GM13976 (cell line): ENCODE data around the gene ITGA2.

Experiments used
- DNase-seq: peaks from one replicate; pipeline ENCODE4 v3.0.0; 2012; ENCODE audit warnings: low spot score
- in situ Hi-C: fragments of 300-500 bp; cut with MboI; formaldehyde crosslinking; loops from one replicate; pipeline ENCODE4 v1.12.0; 2022; ENCODE audit warnings: low sequenced_read_pairs, mixed read lengths, inconsistent platforms; ENCODE audit not compliant: unreplicated experiment
- TF ChIP-seq, protein P1 (sequence below): IDR thresholded peaks from 2 replicates; pipeline ENCODE4 v1.5.1; 2012; ENCODE audit warnings: borderline replicate concordance, mild to moderate bottlenecking; ENCODE audit not compliant: insufficient read depth; ENCODE audit errors: extremely low read depth, missing control alignments, control extremely low read depth

The ITGA2 gene

DNA sequence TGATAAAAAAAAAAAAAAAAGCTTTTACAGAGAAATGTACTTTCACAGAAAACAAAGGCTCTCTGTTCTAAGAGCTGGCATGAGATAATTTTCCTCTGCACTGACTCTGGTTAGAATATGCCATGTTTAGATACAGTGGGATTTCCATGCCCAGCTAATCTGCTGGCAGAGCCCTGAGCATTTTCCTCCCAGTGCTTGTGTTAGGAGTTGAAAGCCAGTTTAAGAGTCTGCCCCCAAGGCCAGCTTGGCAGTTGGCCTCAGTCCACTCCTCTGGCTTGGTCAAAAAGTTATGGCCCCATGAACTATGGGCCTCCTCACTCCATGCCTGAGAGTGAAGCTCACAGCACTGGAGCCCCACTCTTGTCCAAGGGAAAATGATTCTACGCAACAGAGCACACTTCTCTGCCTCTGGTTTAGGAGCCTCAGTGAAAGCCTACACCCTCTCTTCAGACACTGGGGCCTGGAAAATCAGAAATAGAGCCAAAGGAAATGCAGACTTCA, 98.5 kb downstream of the ITGA2 start:
- in situ Hi-C loops: no loop called here
- TF ChIP-seq, protein P1, sequence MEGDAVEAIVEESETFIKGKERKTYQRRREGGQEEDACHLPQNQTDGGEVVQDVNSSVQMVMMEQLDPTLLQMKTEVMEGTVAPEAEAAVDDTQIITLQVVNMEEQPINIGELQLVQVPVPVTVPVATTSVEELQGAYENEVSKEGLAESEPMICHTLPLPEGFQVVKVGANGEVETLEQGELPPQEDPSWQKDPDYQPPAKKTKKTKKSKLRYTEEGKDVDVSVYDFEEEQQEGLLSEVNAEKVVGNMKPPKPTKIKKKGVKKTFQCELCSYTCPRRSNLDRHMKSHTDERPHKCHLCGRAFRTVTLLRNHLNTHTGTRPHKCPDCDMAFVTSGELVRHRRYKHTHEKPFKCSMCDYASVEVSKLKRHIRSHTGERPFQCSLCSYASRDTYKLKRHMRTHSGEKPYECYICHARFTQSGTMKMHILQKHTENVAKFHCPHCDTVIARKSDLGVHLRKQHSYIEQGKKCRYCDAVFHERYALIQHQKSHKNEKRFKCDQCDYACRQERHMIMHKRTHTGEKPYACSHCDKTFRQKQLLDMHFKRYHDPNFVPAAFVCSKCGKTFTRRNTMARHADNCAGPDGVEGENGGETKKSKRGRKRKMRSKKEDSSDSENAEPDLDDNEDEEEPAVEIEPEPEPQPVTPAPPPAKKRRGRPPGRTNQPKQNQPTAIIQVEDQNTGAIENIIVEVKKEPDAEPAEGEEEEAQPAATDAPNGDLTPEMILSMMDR: no peak

DNA sequence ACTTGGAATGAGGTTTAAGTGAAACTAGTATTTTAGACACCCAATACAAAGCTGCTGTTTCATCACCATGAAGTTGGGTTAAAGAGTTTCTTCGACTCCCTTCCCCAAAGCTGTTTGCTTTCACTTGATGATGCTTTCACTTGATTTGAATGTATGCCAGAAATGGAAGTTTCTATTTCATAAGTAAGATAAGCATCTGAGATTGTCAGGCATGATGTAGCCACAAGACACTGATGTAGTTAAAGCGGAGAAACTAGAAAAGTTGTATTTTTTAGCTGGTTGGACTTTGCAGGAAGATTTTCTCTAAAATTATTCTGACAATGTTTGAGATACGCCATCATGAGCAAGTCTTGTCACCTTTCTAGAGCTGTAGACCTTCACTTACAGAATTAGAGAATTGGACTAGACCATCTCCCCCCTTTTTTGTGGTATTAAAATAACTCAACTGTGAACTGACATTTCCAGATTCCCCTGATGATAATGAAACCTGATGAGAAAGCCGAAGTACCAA, 100.4 kb downstream of the ITGA2 start:
- TF ChIP-seq, protein P1: no peak
- in situ Hi-C loops: no loop called here
- DNase-seq: no peak

More for the DNA sequence above, 98.5 kb downstream of the ITGA2 start:
- DNase-seq: no peak

DNA sequence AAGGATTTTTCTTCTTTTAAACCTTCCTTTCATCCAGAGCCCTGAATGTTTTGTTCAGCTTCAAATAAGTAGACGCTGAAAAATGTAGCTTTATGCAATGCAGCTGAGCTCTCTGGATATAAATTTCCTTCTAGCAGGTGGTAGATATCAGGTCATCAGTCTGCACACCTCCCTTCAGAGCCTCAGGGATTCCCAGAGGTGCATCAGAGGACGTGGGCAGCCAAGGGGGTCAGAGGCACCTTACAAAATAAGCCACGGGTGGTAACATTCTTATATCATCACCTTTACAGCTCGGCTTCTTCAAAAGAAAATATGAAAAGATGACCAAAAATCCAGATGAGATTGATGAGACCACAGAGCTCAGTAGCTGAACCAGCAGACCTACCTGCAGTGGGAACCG, 101.1 kb downstream of the ITGA2 start:
- in situ Hi-C loops: no loop called here
- DNase-seq: no peak
- TF ChIP-seq, protein P1: no peak

DNA sequence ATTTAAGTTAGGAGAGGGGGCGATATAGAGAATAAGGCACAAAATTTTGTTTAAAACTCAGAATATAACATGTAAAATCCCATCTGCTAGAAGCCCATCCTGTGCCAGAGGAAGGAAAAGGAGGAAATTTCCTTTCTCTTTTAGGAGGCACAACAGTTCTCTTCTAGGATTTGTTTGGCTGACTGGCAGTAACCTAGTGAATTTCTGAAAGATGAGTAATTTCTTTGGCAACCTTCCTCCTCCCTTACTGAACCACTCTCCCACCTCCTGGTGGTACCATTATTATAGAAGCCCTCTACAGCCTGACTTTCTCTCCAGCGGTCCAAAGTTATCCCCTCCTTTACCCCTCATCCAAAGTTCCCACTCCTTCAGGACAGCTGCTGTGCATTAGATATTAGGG, 102.1 kb downstream of the ITGA2 start:
- TF ChIP-seq, protein P1: no peak
- no peak for DNase-seq
- in situ Hi-C loops: no loop called here

DNA sequence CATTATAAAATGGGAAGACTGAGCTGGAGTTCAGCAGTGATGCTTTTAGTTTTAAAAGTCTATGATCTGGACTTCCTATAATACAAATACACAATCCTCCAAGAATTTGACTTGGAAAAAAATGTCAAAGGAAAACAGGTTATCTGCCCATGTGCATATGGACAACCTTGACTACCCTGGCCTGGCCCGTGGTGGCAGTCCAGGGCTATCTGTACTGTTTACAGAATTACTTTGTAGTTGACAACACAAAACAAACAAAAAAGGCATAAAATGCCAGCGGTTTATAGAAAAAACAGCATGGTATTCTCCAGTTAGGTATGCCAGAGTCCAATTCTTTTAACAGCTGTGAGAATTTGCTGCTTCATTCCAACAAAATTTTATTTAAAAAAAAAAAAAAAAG, 103.1 kb downstream of the ITGA2 start:
- no peak for DNase-seq
- TF ChIP-seq, protein P1: no peak
- in situ Hi-C loops: no loop called here

DNA sequence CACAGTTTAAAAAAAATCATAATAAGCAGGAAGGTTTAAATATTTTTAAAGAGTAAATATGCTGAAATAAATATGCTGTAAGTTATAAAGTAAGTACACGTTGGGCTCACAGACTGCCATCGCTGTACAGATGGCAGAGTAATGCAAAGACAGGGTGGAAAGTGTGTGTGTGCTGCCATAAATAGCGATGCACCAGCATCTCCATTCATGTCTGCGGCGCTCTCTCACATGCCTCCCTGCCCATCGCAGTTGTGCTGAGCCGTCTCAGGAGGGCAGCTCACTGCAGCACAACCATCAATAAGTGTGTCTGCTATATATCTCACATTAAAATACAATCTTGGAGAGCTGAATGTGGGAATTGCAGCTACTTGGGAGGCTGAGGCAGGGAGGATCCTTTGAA, 106.1 kb downstream of the ITGA2 start:
- DNase-seq: no peak
- TF ChIP-seq, protein P1: no peak
- in situ Hi-C loops: loop anchor here (5.0 kb wide), 1 partner anchor 148 kb away; no protein-coding TSS in a partner anchor
